ENCODE data around the gene IL34.

IL34 gene

GRCh38 chr16:70608521-70608920 lies 37.8 kb upstream of the IL34 start:
- Histone ChIP-seq H4K8ac (ENCODE audit: low read length) (no peak overlapping the region), H3K79me1 (replicated peaks; ENCODE audit: low read length, poor library complexity, severe bottlenecking) (no peaks in the 10 kb centered on the region), H3K27ac (ENCODE audit: low read length, poor library complexity, severe bottlenecking) (no peak overlapping the region), H3K18ac (ENCODE audit: low read depth in 1 of 2, low read length in 2 of 2) (no peak overlapping the region), H3K4ac (ENCODE audit: low read depth in 1 of 2, low read length in 2 of 2) (no peak overlapping the region), H3K4me1 (ENCODE audit: control insufficient read depth, insufficient read depth, low read depth, low read length) (no peaks in the 10 kb centered on the region), H3K9ac (ENCODE audit: low read length) (no peak overlapping the region), H2BK15ac (ENCODE audit: low read depth, poor library complexity, severe bottlenecking) (no peak overlapping the region), H3K36me3 (ENCODE audit: control insufficient read depth in 1 of 2, insufficient read depth in 2 of 2, low read depth in 1 of 2, low read length in 2 of 2) (no peaks in the 10 kb centered on the region), H2BK12ac (ENCODE audit: low read length in 2 of 2) (no peak overlapping the region), H4K91ac (ENCODE audit: low read length) (no peak overlapping the region), H3K4me3 (ENCODE audit: insufficient read depth in 1 of 2, low read depth in 1 of 2, low read length in 2 of 2) (no peak overlapping the region), H2AFZ (ENCODE audit: low read depth, low read length) (no peak overlapping the region), H3K9me3 (ENCODE audit: control insufficient read depth, low read length) (no peaks in the 10 kb centered on the region), H2BK120ac (ENCODE audit: low read depth, low read length) (no peak overlapping the region), H2AK5ac (ENCODE audit: low read length, severe bottlenecking) (no peak overlapping the region), H3K14ac (ENCODE audit: low read length in 2 of 2) (no peak overlapping the region), H3K4me2 (ENCODE audit: low read length, poor library complexity, severe bottlenecking) (no peak overlapping the region), H3K27me3 (ENCODE audit: control insufficient read depth in 1 of 2, insufficient read depth in 1 of 2, low read length in 2 of 2) (peaks cover 0 to 3% of the 10 kb centered on the region in 2 experiments), H3K23ac (ENCODE audit: low read length in 2 of 2) (no peak overlapping the region), H2BK5ac (ENCODE audit: low read depth, low read length, poor library complexity, severe bottlenecking) (no peak overlapping the region)
- WGBS, result 78% methylated on average over 7 of the region's 7 CpGs
- DNase-seq, result no peak

DNA sequence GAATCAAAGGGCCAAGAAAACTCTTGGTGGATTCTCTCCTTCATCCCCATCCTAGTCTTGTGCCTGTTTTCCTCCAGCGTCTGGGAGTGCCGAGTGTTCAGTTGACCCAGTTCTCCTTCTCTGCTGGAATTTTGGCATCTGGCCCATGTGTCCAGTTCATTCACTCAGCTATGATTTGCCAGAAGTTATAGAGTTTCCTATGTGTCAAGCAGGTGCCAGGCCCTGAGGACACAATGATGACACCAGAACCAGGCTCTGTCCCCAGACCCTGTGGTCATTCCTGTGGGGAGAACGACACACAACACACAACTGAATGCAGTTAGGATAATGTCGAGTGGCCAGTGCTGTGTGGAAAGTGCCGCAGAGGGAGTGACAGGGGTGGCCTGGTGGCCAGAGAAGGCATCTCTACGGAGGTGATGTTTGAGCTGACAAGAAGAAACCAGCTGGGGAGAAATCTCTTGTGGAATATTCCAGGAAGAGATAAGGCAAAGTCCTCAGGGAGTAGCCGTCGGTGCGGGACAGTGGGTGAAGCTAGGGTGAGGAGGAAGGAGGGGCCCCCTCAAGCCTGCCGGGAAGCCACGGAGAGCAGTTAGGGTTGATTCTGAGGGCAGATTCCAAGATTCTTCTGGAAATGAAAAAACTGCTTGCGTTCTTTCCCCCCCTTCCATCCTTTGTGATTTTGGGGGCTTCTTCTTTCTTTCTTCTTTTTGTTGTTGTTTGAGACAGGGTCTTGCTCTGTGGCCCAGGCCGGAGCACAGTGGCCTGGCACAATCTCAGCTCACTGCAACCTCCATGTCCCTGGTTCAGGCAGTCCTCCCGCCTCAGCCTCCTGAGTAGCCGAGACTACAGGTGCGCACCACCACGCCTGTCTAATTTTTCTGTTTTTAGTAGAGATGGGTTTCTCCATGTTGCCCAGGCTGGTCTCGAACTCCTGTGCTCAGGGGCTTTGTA lies 35.8 kb upstream of the IL34 start:
- no peaks in the 10 kb centered on the region for H3K4me1 ChIP-seq (ENCODE audit: control insufficient read depth, insufficient read depth, low read depth, low read length)
- H3K9me3 ChIP-seq (ENCODE audit: control insufficient read depth, low read length), result no peaks in the 10 kb centered on the region
- no peak overlapping the region for H2AFZ ChIP-seq (ENCODE audit: low read depth, low read length)
- no peaks in the 10 kb centered on the region for H3K79me1 ChIP-seq (replicated peaks; ENCODE audit: low read length, poor library complexity, severe bottlenecking)
- no peak overlapping the region for H3K9ac ChIP-seq (ENCODE audit: low read length)
- no peak overlapping the region for H2BK15ac ChIP-seq (ENCODE audit: low read depth, poor library complexity, severe bottlenecking)
- H4K91ac ChIP-seq (ENCODE audit: low read length), result no peak overlapping the region
- DNase-seq, result no peak
- no peak overlapping the region for H3K14ac ChIP-seq (ENCODE audit: low read length in 2 of 2)
- no peak overlapping the region for H2BK12ac ChIP-seq (ENCODE audit: low read length in 2 of 2)
- no peak overlapping the region for H3K18ac ChIP-seq (ENCODE audit: low read depth in 1 of 2, low read length in 2 of 2)
- no peak overlapping the region for H4K8ac ChIP-seq (ENCODE audit: low read length)
- H2BK5ac ChIP-seq (ENCODE audit: low read depth, low read length, poor library complexity, severe bottlenecking), result no peak overlapping the region
- H2BK120ac ChIP-seq (ENCODE audit: low read depth, low read length), result no peak overlapping the region
- no peak overlapping the region for H3K4me2 ChIP-seq (ENCODE audit: low read length, poor library complexity, severe bottlenecking)
- H3K23ac ChIP-seq (ENCODE audit: low read length in 2 of 2), result no peak overlapping the region
- no peaks in the 10 kb centered on the region for H3K27me3 ChIP-seq (ENCODE audit: control insufficient read depth in 1 of 2, insufficient read depth in 1 of 2, low read length in 2 of 2)
- H3K36me3 ChIP-seq (ENCODE audit: control insufficient read depth in 1 of 2, insufficient read depth in 2 of 2, low read depth in 1 of 2, low read length in 2 of 2), result no peaks in the 10 kb centered on the region
- H3K27ac ChIP-seq (ENCODE audit: low read length, poor library complexity, severe bottlenecking), result no peak overlapping the region
- WGBS, result 83% methylated on average over 16 of the region's 18 CpGs
- H3K4ac ChIP-seq (ENCODE audit: low read depth in 1 of 2, low read length in 2 of 2), result no peak overlapping the region
- H2AK5ac ChIP-seq (ENCODE audit: low read length, severe bottlenecking), result no peak overlapping the region
- H3K4me3 ChIP-seq (ENCODE audit: insufficient read depth in 1 of 2, low read depth in 1 of 2, low read length in 2 of 2), result no peak overlapping the region

GRCh38 chr16:70611224-70611598 lies 35.1 kb upstream of the IL34 start:
- no peak for DNase-seq
- H2BK5ac ChIP-seq (ENCODE audit: low read depth, low read length, poor library complexity, severe bottlenecking), result no peak overlapping the region
- no peaks in the 10 kb centered on the region for H3K27me3 ChIP-seq (ENCODE audit: control insufficient read depth in 1 of 2, insufficient read depth in 1 of 2, low read length in 2 of 2)
- no peak overlapping the region for H2BK120ac ChIP-seq (ENCODE audit: low read depth, low read length)
- no peaks in the 10 kb centered on the region for H3K9me3 ChIP-seq (ENCODE audit: control insufficient read depth, low read length)
- H3K4ac ChIP-seq (ENCODE audit: low read depth in 1 of 2, low read length in 2 of 2), result no peak overlapping the region
- no peak overlapping the region for H3K4me2 ChIP-seq (ENCODE audit: low read length, poor library complexity, severe bottlenecking)
- H3K27ac ChIP-seq (ENCODE audit: low read length, poor library complexity, severe bottlenecking), result no peak overlapping the region
- H3K36me3 ChIP-seq (ENCODE audit: control insufficient read depth in 1 of 2, insufficient read depth in 2 of 2, low read depth in 1 of 2, low read length in 2 of 2), result no peaks in the 10 kb centered on the region
- no peak overlapping the region for H2BK15ac ChIP-seq (ENCODE audit: low read depth, poor library complexity, severe bottlenecking)
- H3K4me1 ChIP-seq (ENCODE audit: control insufficient read depth, insufficient read depth, low read depth, low read length), result no peaks in the 10 kb centered on the region
- H2BK12ac ChIP-seq (ENCODE audit: low read length in 2 of 2), result no peak overlapping the region
- no peak overlapping the region for H3K9ac ChIP-seq (ENCODE audit: low read length)
- 91% methylated on average over 5 of the region's 5 CpGs for WGBS
- H3K23ac ChIP-seq (ENCODE audit: low read length in 2 of 2), result no peak overlapping the region
- no peak overlapping the region for H3K14ac ChIP-seq (ENCODE audit: low read length in 2 of 2)
- H4K8ac ChIP-seq (ENCODE audit: low read length), result no peak overlapping the region
- H4K91ac ChIP-seq (ENCODE audit: low read length), result no peak overlapping the region
- no peak overlapping the region for H2AK5ac ChIP-seq (ENCODE audit: low read length, severe bottlenecking)
- no peak overlapping the region for H2AFZ ChIP-seq (ENCODE audit: low read depth, low read length)
- no peaks in the 10 kb centered on the region for H3K79me1 ChIP-seq (replicated peaks; ENCODE audit: low read length, poor library complexity, severe bottlenecking)
- H3K18ac ChIP-seq (ENCODE audit: low read depth in 1 of 2, low read length in 2 of 2), result no peak overlapping the region
- H3K4me3 ChIP-seq (ENCODE audit: insufficient read depth in 1 of 2, low read depth in 1 of 2, low read length in 2 of 2), result no peak overlapping the region

GRCh38 chr16:70611785-70612303 lies 34.5 kb upstream of the IL34 start:
- no peak overlapping the region for H2AFZ ChIP-seq (ENCODE audit: low read depth, low read length)
- no peaks in the 10 kb centered on the region for H3K4me1 ChIP-seq (ENCODE audit: control insufficient read depth, insufficient read depth, low read depth, low read length)
- H3K36me3 ChIP-seq (ENCODE audit: control insufficient read depth in 1 of 2, insufficient read depth in 2 of 2, low read depth in 1 of 2, low read length in 2 of 2), result no peaks in the 10 kb centered on the region
- H3K9ac ChIP-seq (ENCODE audit: low read length), result no peak overlapping the region
- H2AK5ac ChIP-seq (ENCODE audit: low read length, severe bottlenecking), result no peak overlapping the region
- 77% methylated on average over 3 of the region's 4 CpGs for WGBS
- H3K27ac ChIP-seq (ENCODE audit: low read length, poor library complexity, severe bottlenecking), result no peak overlapping the region
- no peak overlapping the region for H2BK12ac ChIP-seq (ENCODE audit: low read length in 2 of 2)
- H2BK120ac ChIP-seq (ENCODE audit: low read depth, low read length), result no peak overlapping the region
- no peak overlapping the region for H3K18ac ChIP-seq (ENCODE audit: low read depth in 1 of 2, low read length in 2 of 2)
- DNase-seq, result no peak
- no peak overlapping the region for H3K14ac ChIP-seq (ENCODE audit: low read length in 2 of 2)
- no peak overlapping the region for H3K4me3 ChIP-seq (ENCODE audit: insufficient read depth in 1 of 2, low read depth in 1 of 2, low read length in 2 of 2)
- no peak overlapping the region for H3K4ac ChIP-seq (ENCODE audit: low read depth in 1 of 2, low read length in 2 of 2)
- no peak overlapping the region for H4K91ac ChIP-seq (ENCODE audit: low read length)
- H3K79me1 ChIP-seq (replicated peaks; ENCODE audit: low read length, poor library complexity, severe bottlenecking), result no peaks in the 10 kb centered on the region
- H2BK15ac ChIP-seq (ENCODE audit: low read depth, poor library complexity, severe bottlenecking), result no peak overlapping the region
- no peak overlapping the region for H3K4me2 ChIP-seq (ENCODE audit: low read length, poor library complexity, severe bottlenecking)
- no peak overlapping the region for H3K23ac ChIP-seq (ENCODE audit: low read length in 2 of 2)
- no peak overlapping the region for H4K8ac ChIP-seq (ENCODE audit: low read length)
- no peak overlapping the region for H2BK5ac ChIP-seq (ENCODE audit: low read depth, low read length, poor library complexity, severe bottlenecking)
- no peaks in the 10 kb centered on the region for H3K27me3 ChIP-seq (ENCODE audit: control insufficient read depth in 1 of 2, insufficient read depth in 1 of 2, low read length in 2 of 2)
- H3K9me3 ChIP-seq (ENCODE audit: control insufficient read depth, low read length), result no peaks in the 10 kb centered on the region

Data from mesenchymal stem cell (in vitro differentiated cells and primary cell).